Tibial nerve (tissue), 4 donors: Measurements from ENCODE around the gene FAM193A. TPM values are rescaled to one million over a fixed set of nuclear protein-coding genes. Genes with fewer than 3 reads are reported as not detected.

Experiments
- DNase-seq, 2 donors: peaks; one replicate each; pipeline ENCODE4 v3.0.0-alpha.2; 2019; ENCODE audit warnings: low spot score in 2 of 2
- H3K27ac ChIP-seq, 4 donors: fragments of 200-600 bp; sonication (generic) in 3 of 4; one replicate each; pipeline ENCODE4 v1.5.1; 2017 to 2019; ENCODE audit warnings: mild to moderate bottlenecking in 1 of 4
- H3K27me3 ChIP-seq, 2 donors: fragments of 200-600 bp; sonication (generic) in 1 of 2; one replicate each; pipeline versions ENCODE4 v1.5.1 to v1.6.0; 2017 to 2019
- H3K36me3 ChIP-seq, 3 donors: fragments of 200-600 bp; sonication (generic); one replicate each; pipeline ENCODE4 v1.5.1; 2018 to 2019
- H3K4me1 ChIP-seq, 4 donors: fragments of 200-600 bp; sonication (generic) in 3 of 4; one replicate each; pipeline ENCODE4 v1.5.1; 2017 to 2019
- H3K4me3 ChIP-seq, 4 donors: fragments of 200-600 bp; sonication (generic) in 3 of 4; one replicate each; pipeline ENCODE4 v1.5.1; 2017 to 2019; ENCODE audit warnings: mild to moderate bottlenecking in 1 of 4, moderate library complexity in 1 of 4
- H3K9me3 ChIP-seq, 4 donors: fragments of 200-600 bp; sonication (generic) in 3 of 4; one replicate each; pipeline ENCODE4 v1.5.1; 2017 to 2019
- CTCF ChIP-seq, 5 experiments: fragments of 200-600 bp in 3 of 5; fragments of 450-650 bp in 2 of 5; sonication (generic) in 3 of 5; IDR thresholded peaks; one replicate each; pipeline ENCODE4 v1.5.1; 2016 to 2019; ENCODE audit warnings: antibody characterized with exemption in 5 of 5, mild to moderate bottlenecking in 3 of 5, moderate library complexity in 2 of 5
- EP300 ChIP-seq, 2 donors: sonication (generic); formaldehyde crosslinking; IDR thresholded peaks; one replicate each; pipeline ENCODE4 v1.6.1; 2017; ENCODE audit warnings: antibody characterized with exemption in 2 of 2, mild to moderate bottlenecking in 1 of 2
- POLR2A ChIP-seq, 2 donors: fragments of 450-650 bp; IDR thresholded peaks; one replicate each; pipeline ENCODE4 v1.6.1; 2017; ENCODE audit warnings: antibody characterized with exemption in 2 of 2, mild to moderate bottlenecking in 2 of 2, moderate library complexity in 2 of 2
- WGBS, 2 donors: methylation state at CpG; one replicate each; pipeline ENCODE4 v1.1.5; 2018; 5-methylcytosine and 5-hydroxymethylcytosine counted together
- total RNA-seq, 4 donors: library from RNA; depleted of rRNA; stranded (reverse); fragments of >200 nt; gene quantifications; one replicate each; pipeline ENCODE4 v1.1.0, GENCODE V29; 2016

FAM193A gene
- total RNA-seq, 4 donors from 2014 or later: 28.6 to 54.6 (median 36.0) TPM

- no peak for TF ChIP-seq EP300 (IDR thresholded peaks at IDR 0.05)
- TF ChIP-seq CTCF (IDR thresholded peaks at IDR 0.05): peak in 1 of 5 experiments; percentile 10
- no peak overlapping the region for H3K4me3 ChIP-seq
- peak overlapping the region in 3 of 4 donors; percentile 29 to 49 (median 41) for H3K27ac ChIP-seq
- H3K4me1 ChIP-seq: peaks cover 0 to 54% (median 18%) of the 10 kb centered on the region in 4 donors
- no peaks in the 10 kb centered on the region for H3K9me3 ChIP-seq
- 24 to 26% methylated on average over 12 of the region's 12 CpGs for WGBS, 2 donors
- peaks cover 0 to 12% (median 0%) of the 10 kb centered on the region in 3 donors for H3K36me3 ChIP-seq
- no peaks in the 10 kb centered on the region for H3K27me3 ChIP-seq
- DNase-seq: no peak
Measured at GRCh38 chr4:2598511-2599303, 62.3 kb downstream of the FAM193A start.

- Histone ChIP-seq H3K9me3 (no peaks in the 10 kb centered on the region), H3K27ac (peak overlapping the region in 3 of 4 donors; percentile 29 to 49 (median 41))
- TF ChIP-seq POLR2A (IDR thresholded peaks at IDR 0.05) (no peak), CTCF (IDR thresholded peaks at IDR 0.05) (no peak), EP300 (IDR thresholded peaks at IDR 0.05) (no peak)
Measured at GRCh38 chr4:2599304-2599654, 62.8 kb downstream of the FAM193A start.

GRCh38 chr4:2600878-2601277, 64.4 kb downstream of the FAM193A start:
- peaks cover 0 to 15% (median 0%) of the 10 kb centered on the region in 3 donors for H3K36me3 ChIP-seq
- H3K27me3 ChIP-seq: no peaks in the 10 kb centered on the region
- peaks cover 0 to 54% (median 18%) of the 10 kb centered on the region in 4 donors for H3K4me1 ChIP-seq
- DNase-seq: no peak
- H3K9me3 ChIP-seq: no peaks in the 10 kb centered on the region
- no peak overlapping the region for H3K4me3 ChIP-seq
- H3K27ac ChIP-seq: no peak overlapping the region
- 97 to 99% methylated on average over 6 of the region's 6 CpGs for WGBS, 2 donors
- TF ChIP-seq EP300 (IDR thresholded peaks at IDR 0.05) (no peak), POLR2A (IDR thresholded peaks at IDR 0.05) (no peak), CTCF (IDR thresholded peaks at IDR 0.05) (no peak)

More at GRCh38 chr4:2599304-2599654, 62.8 kb downstream of the FAM193A start:
- 58 to 63% methylated on average over 6 of the region's 6 CpGs for WGBS, 2 donors
- no peaks in the 10 kb centered on the region for H3K27me3 ChIP-seq
- H3K4me1 ChIP-seq: peaks cover 0 to 55% (median 18%) of the 10 kb centered on the region in 4 donors
- peaks cover 0 to 15% (median 0%) of the 10 kb centered on the region in 3 donors for H3K36me3 ChIP-seq
- no peak overlapping the region for H3K4me3 ChIP-seq
- DNase-seq: no peak

GRCh38 chr4:2604614-2605013, 68.2 kb downstream of the FAM193A start:
- 82 to 83% methylated on average over 4 of the region's 4 CpGs for WGBS, 2 donors
- Histone ChIP-seq H3K27me3 (no peaks in the 10 kb centered on the region), H3K4me1 (peaks cover 0 to 37% (median 7%) of the 10 kb centered on the region in 4 donors), H3K27ac (no peak overlapping the region), H3K9me3 (no peaks in the 10 kb centered on the region), H3K36me3 (peaks cover 0 to 15% (median 0%) of the 10 kb centered on the region in 3 donors), H3K4me3 (no peak overlapping the region)
- TF ChIP-seq CTCF (IDR thresholded peaks at IDR 0.05) (no peak), EP300 (IDR thresholded peaks at IDR 0.05) (no peak), POLR2A (IDR thresholded peaks at IDR 0.05) (no peak)
- DNase-seq: no peak

GRCh38 chr4:2606960-2607506, 70.6 kb downstream of the FAM193A start:
- 58 to 60% methylated on average over 9 of the region's 9 CpGs for WGBS, 2 donors
- H3K36me3 ChIP-seq: peaks cover 0 to 9% (median 0%) of the 10 kb centered on the region in 3 donors
- no peaks in the 10 kb centered on the region for H3K27me3 ChIP-seq
- H3K9me3 ChIP-seq: no peaks in the 10 kb centered on the region
- TF ChIP-seq POLR2A (IDR thresholded peaks at IDR 0.05) (no peak), CTCF (IDR thresholded peaks at IDR 0.05) (no peak), EP300 (IDR thresholded peaks at IDR 0.05) (no peak)
- DNase-seq: no peak
- peaks cover 0 to 29% (median 7%) of the 10 kb centered on the region in 4 donors for H3K4me1 ChIP-seq
- no peak overlapping the region for H3K4me3 ChIP-seq
- no peak overlapping the region for H3K27ac ChIP-seq
